Prostate gland (tissue), 2 donors: ENCODE data around the gene GRB10.

Source experiments
- POLR2A ChIP-seq: fragments of 450-650 bp; IDR thresholded peaks from one replicate; pipeline ENCODE4 v1.6.1; 2016; ENCODE audit warnings: antibody characterized with exemption, mild to moderate bottlenecking
- TF ChIP-seq, protein P1 (sequence below), 4 experiments: fragments of 200-600 bp in 2 of 4; fragments of 450-650 bp in 2 of 4; sonication (generic) in 2 of 4; IDR thresholded peaks; 1 replicate in 3 of 4; 2 replicates in 1 of 4; pipeline ENCODE4 v1.5.1; 2016 to 2019; ENCODE audit warnings: antibody characterized with exemption in 4 of 4, mild to moderate bottlenecking in 2 of 4, moderate library complexity in 2 of 4

DNA sequence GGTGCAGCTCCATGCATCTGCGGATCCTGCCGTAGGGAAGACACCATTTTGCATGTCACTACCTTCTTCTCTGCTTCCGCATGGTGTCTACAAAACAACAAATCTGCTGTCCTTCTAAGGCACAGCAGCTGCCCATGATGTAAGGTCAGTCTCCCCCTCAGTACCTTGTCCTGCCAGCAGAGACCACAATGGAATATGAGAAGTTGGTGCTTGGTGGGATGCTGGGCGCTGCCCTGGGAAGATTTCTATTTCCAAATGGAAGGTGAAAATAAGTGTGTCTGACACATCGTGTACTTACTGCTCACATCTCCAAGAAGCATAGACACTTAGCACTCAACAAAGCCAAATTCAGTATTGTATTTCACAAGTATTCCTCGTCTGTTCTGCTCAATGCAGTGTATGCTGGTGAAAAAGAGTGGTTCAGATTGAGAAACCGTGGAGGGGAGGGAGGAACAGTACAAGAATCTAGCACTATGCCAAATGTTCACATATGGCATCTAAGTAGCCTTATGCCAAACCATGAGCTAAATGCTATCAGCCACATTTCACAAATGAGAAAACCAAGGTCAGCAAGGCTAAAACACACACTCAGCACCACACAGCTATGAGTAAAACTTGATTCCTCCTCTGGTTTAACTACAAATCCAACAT lies 95.0 kb downstream of the GRB10 start:
- no peak for TF ChIP-seq POLR2A
- TF ChIP-seq, protein P1, sequence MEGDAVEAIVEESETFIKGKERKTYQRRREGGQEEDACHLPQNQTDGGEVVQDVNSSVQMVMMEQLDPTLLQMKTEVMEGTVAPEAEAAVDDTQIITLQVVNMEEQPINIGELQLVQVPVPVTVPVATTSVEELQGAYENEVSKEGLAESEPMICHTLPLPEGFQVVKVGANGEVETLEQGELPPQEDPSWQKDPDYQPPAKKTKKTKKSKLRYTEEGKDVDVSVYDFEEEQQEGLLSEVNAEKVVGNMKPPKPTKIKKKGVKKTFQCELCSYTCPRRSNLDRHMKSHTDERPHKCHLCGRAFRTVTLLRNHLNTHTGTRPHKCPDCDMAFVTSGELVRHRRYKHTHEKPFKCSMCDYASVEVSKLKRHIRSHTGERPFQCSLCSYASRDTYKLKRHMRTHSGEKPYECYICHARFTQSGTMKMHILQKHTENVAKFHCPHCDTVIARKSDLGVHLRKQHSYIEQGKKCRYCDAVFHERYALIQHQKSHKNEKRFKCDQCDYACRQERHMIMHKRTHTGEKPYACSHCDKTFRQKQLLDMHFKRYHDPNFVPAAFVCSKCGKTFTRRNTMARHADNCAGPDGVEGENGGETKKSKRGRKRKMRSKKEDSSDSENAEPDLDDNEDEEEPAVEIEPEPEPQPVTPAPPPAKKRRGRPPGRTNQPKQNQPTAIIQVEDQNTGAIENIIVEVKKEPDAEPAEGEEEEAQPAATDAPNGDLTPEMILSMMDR (IDR thresholded peaks at IDR 0.05), result no peak
